ENCODE data around the gene CD70.
"Not testable (repeated sequence)": the region's sequence is repeated elsewhere in the genome, so short reads cannot be mapped to it uniquely, and the experiment has no call there.

- TF ChIP-seq CTCF (conservative IDR thresholded peaks at IDR 0.05; ENCODE audit: low read length), result 0 out of 2 replicates have a peak, but pooled peaks have one; percentile 1
- TF ChIP-seq EZH2phosphoT487 (IDR thresholded peaks at IDR 0.05; ENCODE audit: borderline replicate concordance), result not testable (repeated sequence)
These were observed 42.5 kb upstream of the CD70 start for GRCh38 chr19:6633456-6633813.
